ENCODE measurements around the gene NEUROD1.

Gene NEUROD1

GRCh38 chr2:181679544-181679979, 755 bp downstream of the NEUROD1 start:
- peak in 1 of 2 experiments; percentile 31 for DNase-seq

- peak in 1 of 2 experiments; percentile 49 for DNase-seq
Measured at GRCh38 chr2:181678861-181679543, 1.3 kb downstream of the NEUROD1 start.

- DNase-seq, result peak in 1 of 2 experiments; percentile 69
Measured at GRCh38 chr2:181677912-181678586, 2.3 kb downstream of the NEUROD1 start.

- DNase-seq, result peak; percentile 58 to 70
Measured at GRCh38 chr2:181675254-181675653, 5.1 kb downstream of the NEUROD1 start.

GRCh38 chr2:181674461-181674860, 5.9 kb downstream of the NEUROD1 start:
- peak; percentile 61 to 82 for DNase-seq

- peak; percentile 65 to 93 for DNase-seq
Measured at GRCh38 chr2:181673173-181673572, 7.1 kb downstream of the NEUROD1 start.

- DNase-seq, result no peak
Measured at GRCh38 chr2:181672255-181673008, 7.9 kb downstream of the NEUROD1 start.

GRCh38 chr2:181670632-181671031, 9.7 kb downstream of the NEUROD1 start:
- no peak for DNase-seq

- no peak for DNase-seq
Measured at GRCh38 chr2:181667234-181667633, 13.1 kb downstream of the NEUROD1 start.

- DNase-seq, result peak in 1 of 2 experiments; percentile 21
Measured at GRCh38 chr2:181662287-181662686, 18.0 kb downstream of the NEUROD1 start.

- DNase-seq, result no peak
Measured at GRCh38 chr2:181660181-181660580, 20.1 kb downstream of the NEUROD1 start.

GRCh38 chr2:181658444-181658843, 21.9 kb downstream of the NEUROD1 start:
- peak in 1 of 2 experiments; percentile 71 for DNase-seq

GRCh38 chr2:181657379-181657778, 22.9 kb downstream of the NEUROD1 start:
- DNase-seq, result no peak

- no peak for DNase-seq
Measured at GRCh38 chr2:181656450-181657291, 23.6 kb downstream of the NEUROD1 start, which contains the start of gene CERKL. TSS of gene CERKL (minus strand) at chr2:181657105. CDS start at chr2:181657006, 99 bp downstream.

- DNase-seq, result no peak
Measured at GRCh38 chr2:181655519-181655918, 24.8 kb downstream of the NEUROD1 start.

- no peak for DNase-seq
Measured at GRCh38 chr2:181649436-181649979, 30.8 kb downstream of the NEUROD1 start.

- no peak for DNase-seq
Measured at GRCh38 chr2:181648478-181649155, 31.7 kb downstream of the NEUROD1 start.

- no peak for DNase-seq
Measured at GRCh38 chr2:181646415-181646987, 33.8 kb downstream of the NEUROD1 start.

GRCh38 chr2:181643151-181643550, 37.2 kb downstream of the NEUROD1 start:
- DNase-seq, result no peak

- peak in 1 of 2 experiments; percentile 32 for DNase-seq
Measured at GRCh38 chr2:181642086-181642485, 38.2 kb downstream of the NEUROD1 start.

- no peak for DNase-seq
Measured at GRCh38 chr2:181639686-181640085, 40.6 kb downstream of the NEUROD1 start.
